Activated T-cell treated with anti-CD3 and anti-CD28 coated beads, Interleukin-2, amount 50 U/mL, for 1 hour (primary cell): ENCODE data around the gene DLGAP1.

Experiments used
- DNase-seq: peaks from one replicate; pipeline ENCODE4 v3.0.0-alpha.2; 2020

DLGAP1 gene

DNA sequence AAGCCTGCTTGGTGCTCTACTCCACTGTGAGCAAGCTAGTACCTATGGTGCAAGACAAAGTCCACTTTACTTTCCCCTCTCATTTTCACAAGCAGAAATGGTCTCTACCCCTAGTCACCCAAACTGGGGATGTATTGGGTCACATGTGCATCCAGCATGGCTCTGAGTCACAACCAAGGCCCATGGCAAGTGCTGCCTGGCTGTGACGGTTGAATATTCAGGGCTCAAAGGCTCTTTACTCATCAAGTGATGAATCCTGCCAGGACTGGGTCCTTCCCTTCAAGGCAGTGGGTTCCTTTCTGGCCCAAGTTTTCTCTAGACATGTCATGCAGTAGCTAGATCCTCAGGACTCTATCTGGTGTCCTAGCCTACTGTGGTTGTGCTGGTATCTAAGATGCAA, 311.5 kb downstream of the DLGAP1 start:
- DNase-seq, result no peak

DNA sequence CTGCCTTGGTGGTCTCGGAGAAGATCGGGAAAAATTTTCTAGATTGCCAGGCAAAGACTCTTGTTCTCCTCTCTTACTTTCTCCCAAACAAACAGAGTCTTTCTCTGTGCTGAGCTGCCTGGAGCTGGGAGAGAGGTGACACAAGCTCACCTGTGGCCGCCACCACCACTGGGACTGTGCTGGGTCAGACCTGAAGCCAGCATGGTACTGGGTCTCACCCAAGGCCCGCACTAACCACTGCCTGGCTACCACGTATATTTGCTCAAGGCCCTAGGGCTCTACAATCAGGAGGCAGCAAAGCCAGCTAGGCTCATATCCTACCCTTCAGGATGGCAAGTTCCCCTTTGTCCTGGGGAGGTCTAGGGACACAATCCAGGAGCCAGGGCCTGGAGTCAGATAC, 312.2 kb downstream of the DLGAP1 start:
- DNase-seq, result no peak

DNA sequence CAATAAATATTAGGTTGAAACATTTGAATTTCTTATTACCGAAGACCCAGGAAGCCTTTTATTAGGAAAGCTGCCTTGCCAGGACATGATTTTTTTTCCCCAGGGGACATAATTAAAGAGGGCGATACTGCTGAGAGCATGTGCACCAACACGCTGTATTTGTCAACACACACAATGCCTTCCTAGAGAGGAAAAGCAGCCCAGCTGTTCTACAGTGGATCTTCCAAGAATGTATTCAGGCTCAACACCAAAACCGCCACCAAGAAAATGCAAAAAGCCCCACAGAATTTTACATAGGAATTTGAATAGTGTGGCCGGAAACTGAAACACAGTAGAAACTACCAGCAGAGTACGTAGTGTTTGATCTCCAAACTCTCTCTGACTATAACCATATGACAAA, 320.4 kb downstream of the DLGAP1 start:
- DNase-seq, result no peak

- DNase-seq, result no peak
These were observed 324.1 kb downstream of the DLGAP1 start for GRCh38 chr18:4130734-4131719.

GRCh38 chr18:4126939-4127338, 328.2 kb downstream of the DLGAP1 start:
- no peak for DNase-seq

- DNase-seq, result no peak
These were observed 329.4 kb downstream of the DLGAP1 start for GRCh38 chr18:4125627-4126230.

DNA sequence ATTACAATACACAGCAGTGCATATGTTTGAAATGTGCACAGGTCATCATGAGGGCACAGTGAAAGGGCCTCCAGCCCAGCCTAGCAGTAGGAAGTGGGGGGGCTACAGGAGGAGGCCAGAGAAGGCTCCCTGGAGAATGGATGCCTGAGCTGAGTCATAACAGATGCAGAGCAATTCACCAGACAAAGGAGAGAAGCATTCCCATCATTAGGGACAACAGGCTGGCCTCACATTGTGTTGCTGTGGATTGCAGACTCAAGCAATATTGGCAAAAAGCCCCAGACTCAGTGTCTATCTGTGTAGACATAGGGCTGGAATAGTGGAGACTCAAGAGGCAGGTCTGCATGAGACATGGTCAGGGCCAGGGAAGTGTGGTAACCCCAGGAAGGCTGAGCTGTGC, 329.9 kb downstream of the DLGAP1 start:
- no peak for DNase-seq

- no peak for DNase-seq
These were observed 335.3 kb downstream of the DLGAP1 start for GRCh38 chr18:4119813-4120212.

- no peak for DNase-seq
These were observed 335.9 kb downstream of the DLGAP1 start for GRCh38 chr18:4119127-4119648.

DNA sequence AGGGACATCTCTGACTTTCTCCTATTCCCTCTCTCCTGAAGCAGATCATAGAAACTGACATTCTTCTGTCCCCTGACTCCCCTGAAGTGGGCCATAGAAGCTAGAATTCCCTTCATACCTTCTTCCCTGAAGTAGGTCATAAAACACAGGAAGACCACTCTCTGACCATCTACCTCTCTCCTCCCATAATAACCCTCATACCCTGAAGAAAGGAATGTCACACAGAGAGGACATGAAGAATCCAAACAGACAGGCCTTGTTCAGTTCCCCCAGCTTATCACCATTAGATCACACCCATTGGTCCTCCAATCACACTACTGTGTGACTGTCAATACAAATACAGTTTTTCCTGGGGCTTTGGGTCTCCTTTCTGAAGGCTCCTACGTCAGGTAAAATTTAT, 347.1 kb downstream of the DLGAP1 start:
- DNase-seq, result no peak

DNA sequence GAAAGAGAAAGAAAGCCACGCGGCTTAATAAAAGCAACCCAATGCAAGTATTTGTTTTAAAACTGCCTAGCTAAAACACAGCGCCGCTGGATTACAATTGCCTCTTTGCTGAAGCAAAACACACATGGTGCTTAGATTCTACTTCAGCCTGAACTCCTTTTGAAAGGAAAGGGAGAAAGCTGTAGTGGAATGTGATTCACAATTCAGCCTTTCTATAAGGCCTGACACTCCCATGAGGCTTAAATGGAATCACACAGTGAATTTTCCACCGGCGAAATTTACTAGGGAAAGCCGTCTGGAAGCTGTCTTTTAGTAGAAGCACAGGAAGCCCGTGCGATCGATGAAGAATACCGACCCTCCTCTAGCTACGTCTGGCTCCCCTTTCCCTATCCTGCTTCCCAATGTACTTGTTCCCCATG, 348.0 kb downstream of the DLGAP1 start:
- DNase-seq, result no peak

- peak; percentile 49 for DNase-seq
These were observed 348.6 kb downstream of the DLGAP1 start for GRCh38 chr18:4106407-4107033.

GRCh38 chr18:4102901-4103300, 352.2 kb downstream of the DLGAP1 start:
- DNase-seq, result no peak

GRCh38 chr18:4101009-4101408, 354.1 kb downstream of the DLGAP1 start:
- DNase-seq, result no peak

DNA sequence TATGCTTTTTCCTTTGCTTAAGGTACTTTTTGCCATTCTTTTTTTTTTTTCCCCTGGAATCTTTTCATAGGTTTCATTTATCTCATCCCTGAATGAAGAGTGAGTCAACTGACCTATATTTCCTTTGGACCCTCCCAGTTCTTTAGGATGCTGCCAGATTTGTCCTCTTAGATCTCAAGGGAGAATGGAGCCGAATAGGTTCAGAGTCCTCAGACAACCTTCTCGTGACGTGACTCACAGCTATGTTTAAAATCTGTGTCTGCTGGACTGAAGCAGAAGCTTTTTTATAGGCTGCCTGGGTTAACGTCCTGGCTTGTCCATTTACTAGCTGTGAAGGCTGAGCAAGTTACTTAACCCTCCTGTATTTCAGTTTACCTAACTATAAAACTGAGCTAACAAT, 358.6 kb downstream of the DLGAP1 start:
- DNase-seq, result no peak

- no peak for DNase-seq
These were observed 361.4 kb downstream of the DLGAP1 start for GRCh38 chr18:4093676-4094075.

GRCh38 chr18:4084382-4084900, 370.7 kb downstream of the DLGAP1 start:
- DNase-seq, result no peak

DNA sequence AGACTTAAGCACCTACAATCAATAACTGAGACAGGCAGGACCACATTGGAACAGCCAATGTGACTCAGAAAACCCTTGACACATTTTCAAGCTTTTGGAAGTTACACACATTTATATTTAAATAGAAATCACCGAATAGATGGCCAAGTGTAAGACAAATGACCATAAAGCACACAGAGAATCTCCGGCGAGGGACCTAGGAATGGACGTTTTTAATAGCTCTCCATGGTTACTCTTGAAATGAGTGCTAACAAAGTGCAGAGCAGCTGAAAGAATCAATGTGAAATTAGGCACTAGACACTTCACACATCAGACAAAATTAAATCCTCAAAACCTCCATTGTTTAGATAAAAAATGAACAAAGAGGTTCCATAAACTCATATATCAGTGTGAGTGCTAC, 376.9 kb downstream of the DLGAP1 start:
- DNase-seq, result no peak

- no peak for DNase-seq
These were observed 377.4 kb downstream of the DLGAP1 start for GRCh38 chr18:4077721-4078120.

- DNase-seq, result no peak
These were observed 377.9 kb downstream of the DLGAP1 start for GRCh38 chr18:4077204-4077603.

- no peak for DNase-seq
These were observed 380.5 kb downstream of the DLGAP1 start for GRCh38 chr18:4074647-4075046.

DNA sequence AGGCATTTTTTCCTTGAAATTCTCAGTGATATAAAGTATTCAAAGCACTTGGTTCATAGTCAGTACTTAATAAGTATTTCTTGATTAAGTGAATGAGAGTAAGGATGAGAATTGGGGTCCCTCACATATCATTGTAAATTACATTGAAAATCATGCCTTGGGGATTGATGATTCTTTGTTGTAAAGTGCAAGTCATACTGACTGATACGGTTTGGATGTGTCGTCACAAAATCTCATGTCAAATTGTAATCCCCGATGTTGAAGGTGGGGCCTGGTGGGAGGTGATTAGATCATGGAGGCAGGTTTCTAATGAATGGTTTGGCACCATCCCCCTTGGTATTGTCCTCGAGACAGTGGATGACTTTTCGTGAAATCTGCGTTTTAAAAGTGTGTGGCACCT, 385.9 kb downstream of the DLGAP1 start:
- no peak for DNase-seq

- no peak for DNase-seq
These were observed 386.5 kb downstream of the DLGAP1 start for GRCh38 chr18:4068552-4069158.
